H9 (cell line): ENCODE data around the gene MITF. TPM values are rescaled to one million over a fixed set of nuclear protein-coding genes. Genes with fewer than 3 reads are reported as not detected.

Experiments
- DNase-seq: peaks from one replicate; pipeline ENCODE4 v3.0.0-alpha.2; 2017
- H2AFZ ChIP-seq: one replicate; pipeline ENCODE4 v1.6.1; 2013; ENCODE audit warnings: mild to moderate bottlenecking, low read length, control low read depth, moderate library complexity
- H2AK5ac ChIP-seq: 2 replicates; pipeline ENCODE4 v1.6.1; 2013; ENCODE audit warnings: low read length, control low read depth, mixed read lengths; ENCODE audit not compliant: insufficient read length
- H2BK120ac ChIP-seq: one replicate; pipeline ENCODE4 v1.6.1; 2013; ENCODE audit warnings: low read depth, mild to moderate bottlenecking, low read length, control low read depth, inconsistent platforms; ENCODE audit not compliant: poor library complexity, severe bottlenecking
- H2BK12ac ChIP-seq: 2 replicates; pipeline ENCODE4 v1.6.1; 2013; ENCODE audit warnings: low read length, control low read depth, mixed read lengths, low read depth; ENCODE audit not compliant: insufficient read length
- H2BK15ac ChIP-seq: 2 replicates; pipeline ENCODE4 v1.6.1; 2013; ENCODE audit warnings: low read depth, low read length, control low read depth
- H2BK20ac ChIP-seq: one replicate; pipeline ENCODE4 v1.6.1; 2013; ENCODE audit warnings: low read depth, mild to moderate bottlenecking, low read length, control low read depth, inconsistent platforms; ENCODE audit not compliant: poor library complexity, severe bottlenecking
- H2BK5ac ChIP-seq: 2 replicates; pipeline ENCODE4 v1.6.1; 2013; ENCODE audit warnings: low read length, control low read depth, mixed read lengths; ENCODE audit not compliant: insufficient read length
- H3K14ac ChIP-seq: 2 replicates; pipeline ENCODE4 v1.6.1; 2013; ENCODE audit warnings: low read length, control low read depth; ENCODE audit not compliant: insufficient read depth
- H3K18ac ChIP-seq: 2 replicates; pipeline ENCODE4 v1.6.1; 2013; ENCODE audit warnings: low read depth, mild to moderate bottlenecking, mixed read lengths, low read length, control low read depth; ENCODE audit not compliant: insufficient read length
- H3K23ac ChIP-seq: 2 replicates; pipeline ENCODE4 v1.6.1; 2013; ENCODE audit warnings: low read length, control low read depth, mixed read lengths, low read depth; ENCODE audit not compliant: insufficient read length
- H3K23me2 ChIP-seq: 2 replicates; pipeline ENCODE4 v1.6.1; 2013; ENCODE audit warnings: low read depth, mild to moderate bottlenecking, mixed read lengths, low read length, control low read depth; ENCODE audit not compliant: insufficient read length, poor library complexity, severe bottlenecking
- H3K27ac ChIP-seq: 2 replicates; pipeline ENCODE4 v1.5.1; 2013; ENCODE audit warnings: low read length, control low read depth, mixed read lengths, low read depth; ENCODE audit not compliant: insufficient read length
- H3K27me3 ChIP-seq: 2 replicates; pipeline ENCODE4 v1.6.1; 2013; ENCODE audit warnings: low read length, control low read depth, inconsistent platforms; ENCODE audit not compliant: insufficient read depth
- H3K4ac ChIP-seq: 2 replicates; pipeline ENCODE4 v1.6.1; 2013; ENCODE audit warnings: low read depth, mild to moderate bottlenecking, control low read depth, inconsistent platforms, low read length, moderate library complexity
- H3K4me1 ChIP-seq: 2 replicates; pipeline ENCODE4 v1.6.1; 2013; ENCODE audit warnings: low read length, control low read depth, inconsistent platforms; ENCODE audit not compliant: insufficient read depth
- H3K4me2 ChIP-seq: 2 replicates; pipeline ENCODE4 v1.6.1; 2013; ENCODE audit warnings: low read length, control low read depth, mixed read lengths; ENCODE audit not compliant: insufficient read length, insufficient read depth
- H3K56ac ChIP-seq: 2 replicates; pipeline ENCODE4 v1.6.1; 2013; ENCODE audit warnings: low read depth, mild to moderate bottlenecking, mixed read lengths, low read length, control low read depth; ENCODE audit not compliant: insufficient read length
- H3K79me1 ChIP-seq: 2 replicates; pipeline ENCODE4 v1.6.1; 2013; ENCODE audit warnings: low read depth, mild to moderate bottlenecking, moderate library complexity, low read length, control low read depth, inconsistent platforms; ENCODE audit not compliant: insufficient read depth, poor library complexity, severe bottlenecking
- H3K79me2 ChIP-seq: 2 replicates; pipeline ENCODE4 v1.6.1; 2013; ENCODE audit warnings: low read length, control low read depth, inconsistent platforms; ENCODE audit not compliant: insufficient read depth
- H3K9ac ChIP-seq: 2 replicates; pipeline ENCODE4 v1.6.1; 2013; ENCODE audit warnings: low read length, control low read depth, mixed read lengths; ENCODE audit not compliant: insufficient read length; ENCODE audit errors: extremely low read depth
- H3K9me3 ChIP-seq: one replicate; pipeline ENCODE4 v1.6.1; 2013; ENCODE audit warnings: low read depth, low read length, inconsistent platforms; ENCODE audit not compliant: control insufficient read depth
- H3T11ph ChIP-seq: one replicate; pipeline ENCODE4 v1.6.1; 2013; ENCODE audit warnings: mild to moderate bottlenecking, low read length, control low read depth, inconsistent platforms
- H4K20me1 ChIP-seq: one replicate; pipeline ENCODE4 v1.6.1; 2013; ENCODE audit not compliant: control insufficient read depth, insufficient read length, insufficient read depth
- H4K5ac ChIP-seq: 2 replicates; pipeline ENCODE4 v1.6.1; 2013; ENCODE audit warnings: low read depth, mild to moderate bottlenecking, mixed read lengths, low read length, control low read depth; ENCODE audit not compliant: insufficient read length
- H4K8ac ChIP-seq: replicated peaks from 2 replicates; pipeline ENCODE4 v1.6.1; 2013; ENCODE audit warnings: low read length, control low read depth, mixed read lengths, low read depth; ENCODE audit not compliant: insufficient read length
- H4K91ac ChIP-seq: 2 replicates; pipeline ENCODE4 v1.6.1; 2013; ENCODE audit warnings: low read depth, mild to moderate bottlenecking, moderate library complexity, mixed read lengths, low read length, control low read depth; ENCODE audit not compliant: insufficient read length
- H3K27ac Mint-ChIP-seq, 3 experiments: 2 replicates in 2 of 3; 3 replicates in 1 of 3; pipeline ENCODE4 v1.8.0; 2020 to 2021; ENCODE audit warnings: mixed read lengths in 3 of 3, mild to moderate bottlenecking in 1 of 3, moderate library complexity in 1 of 3
- H3K27me3 Mint-ChIP-seq: 2 replicates; pipeline ENCODE4 v1.8.0; 2021; ENCODE audit warnings: low read depth, mild to moderate bottlenecking, moderate library complexity, mixed read lengths
- H3K36me3 Mint-ChIP-seq, 3 experiments: 2 replicates in 2 of 3; 3 replicates in 1 of 3; pipeline ENCODE4 v1.8.0; 2020 to 2021; ENCODE audit warnings: low read depth in 3 of 3, mixed read lengths in 3 of 3; ENCODE audit not compliant: insufficient read depth in 1 of 3
- H3K4me1 Mint-ChIP-seq, 2 experiments: 2 replicates each; pipeline ENCODE4 v1.8.0; 2020; ENCODE audit warnings: mixed read lengths in 2 of 2
- H3K4me3 Mint-ChIP-seq, 2 experiments: 2 replicates in 1 of 2; 3 replicates in 1 of 2; pipeline ENCODE4 v1.8.0; 2020 to 2021; ENCODE audit warnings: mild to moderate bottlenecking in 2 of 2, mixed read lengths in 2 of 2, moderate library complexity in 1 of 2
- H3K9me3 Mint-ChIP-seq, 2 experiments: 2 replicates in 1 of 2; 3 replicates in 1 of 2; pipeline ENCODE4 v1.8.0; 2020; ENCODE audit warnings: mild to moderate bottlenecking in 2 of 2, mixed read lengths in 2 of 2, moderate library complexity in 1 of 2
- WGBS: extraction: QIAGEN DNeasy Blood & Tissue Kit; methylation state at CpG from one replicate; pipeline ENCODE4 v1.1.7; 2013; ENCODE audit warnings: missing lambda C conversion rate, low lambda C conversion rate, mixed read lengths; ENCODE audit not compliant: insufficient read length; ENCODE audit errors: extremely low coverage; 5-methylcytosine and 5-hydroxymethylcytosine counted together
- total RNA-seq: library from RNA; stranded (reverse); gene quantifications from 2 replicates; pipeline ENCODE4 v1.2.1, GENCODE V29; 2021
- TF ChIP-seq, protein P1 (sequence below): fragments of 200-600 bp; sonication (generic); conservative IDR thresholded peaks from 3 replicates; pipeline ENCODE4 v1.8.0; 2021; ENCODE audit warnings: antibody characterized with exemption, mild to moderate bottlenecking

The MITF gene
- total RNA-seq, 1 experiment from 2014 or later: 0.81 TPM

DNA sequence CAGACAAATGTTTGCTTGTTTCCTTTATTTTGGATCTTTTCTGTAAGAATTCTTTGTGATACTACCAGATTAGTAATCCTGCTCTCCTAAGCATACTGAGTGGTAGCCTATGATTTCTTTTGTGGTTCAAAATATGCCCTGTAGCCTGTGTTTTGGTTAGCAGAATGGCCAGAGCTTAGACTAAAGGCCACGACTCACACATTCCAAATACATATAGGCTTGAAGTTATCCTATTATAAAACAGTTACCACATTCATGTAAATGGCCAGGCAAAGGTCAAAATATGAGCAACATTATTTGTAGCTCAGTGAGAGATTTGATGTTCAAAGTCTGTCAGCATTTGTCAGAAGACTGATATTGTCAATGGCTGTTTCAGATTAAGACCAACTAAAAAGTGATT lies 84.5 kb downstream of the MITF start:
- TF ChIP-seq, protein P1, sequence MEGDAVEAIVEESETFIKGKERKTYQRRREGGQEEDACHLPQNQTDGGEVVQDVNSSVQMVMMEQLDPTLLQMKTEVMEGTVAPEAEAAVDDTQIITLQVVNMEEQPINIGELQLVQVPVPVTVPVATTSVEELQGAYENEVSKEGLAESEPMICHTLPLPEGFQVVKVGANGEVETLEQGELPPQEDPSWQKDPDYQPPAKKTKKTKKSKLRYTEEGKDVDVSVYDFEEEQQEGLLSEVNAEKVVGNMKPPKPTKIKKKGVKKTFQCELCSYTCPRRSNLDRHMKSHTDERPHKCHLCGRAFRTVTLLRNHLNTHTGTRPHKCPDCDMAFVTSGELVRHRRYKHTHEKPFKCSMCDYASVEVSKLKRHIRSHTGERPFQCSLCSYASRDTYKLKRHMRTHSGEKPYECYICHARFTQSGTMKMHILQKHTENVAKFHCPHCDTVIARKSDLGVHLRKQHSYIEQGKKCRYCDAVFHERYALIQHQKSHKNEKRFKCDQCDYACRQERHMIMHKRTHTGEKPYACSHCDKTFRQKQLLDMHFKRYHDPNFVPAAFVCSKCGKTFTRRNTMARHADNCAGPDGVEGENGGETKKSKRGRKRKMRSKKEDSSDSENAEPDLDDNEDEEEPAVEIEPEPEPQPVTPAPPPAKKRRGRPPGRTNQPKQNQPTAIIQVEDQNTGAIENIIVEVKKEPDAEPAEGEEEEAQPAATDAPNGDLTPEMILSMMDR: no peak
- Histone ChIP-seq H3K27me3 (no peaks in the 10 kb centered on the region), H2BK15ac (no peak overlapping the region), H4K5ac (no peak overlapping the region), H2AFZ (no peak overlapping the region), H3K23me2 (no peaks in the 10 kb centered on the region), H3K79me2 (no peaks in the 10 kb centered on the region), H4K91ac (no peak overlapping the region), H3T11ph (no peak overlapping the region), H3K56ac (no peak overlapping the region), H3K4ac (no peak overlapping the region), H2BK20ac (no peak overlapping the region), H4K8ac (no peak overlapping the region), H3K14ac (no peak overlapping the region), H3K4me2 (no peak overlapping the region), H2BK5ac (no peak overlapping the region), H3K23ac (no peak overlapping the region), H3K79me1 (no peaks in the 10 kb centered on the region), H3K9me3 (no peaks in the 10 kb centered on the region), H3K9ac (no peak overlapping the region), H3K27ac (no peak overlapping the region), H3K18ac (no peak overlapping the region), H3K4me1 (no peaks in the 10 kb centered on the region), H2BK120ac (no peak overlapping the region), H4K20me1 (no peaks in the 10 kb centered on the region), H2AK5ac (no peak overlapping the region), H2BK12ac (no peak overlapping the region)
- WGBS: no CpG with 5 or more reads among the region's 1 CpG
- DNase-seq: no peak
- H3K27ac Mint-ChIP-seq: no peak overlapping the region
- no peaks in the 10 kb centered on the region; the same call in 1 of the 2 replicates for H3K27me3 Mint-ChIP-seq
- no peaks in the 10 kb centered on the region for H3K9me3 Mint-ChIP-seq
- H3K36me3 Mint-ChIP-seq: no peaks in the 10 kb centered on the region
- no peaks in the 10 kb centered on the region for H3K4me1 Mint-ChIP-seq
- no peak overlapping the region for H3K4me3 Mint-ChIP-seq
